C4-2B (cell line): ENCODE data around the gene CCR8.
"Not testable (repeated sequence)": the region's sequence is repeated elsewhere in the genome, so short reads cannot be mapped to it uniquely, and the experiment has no call there.

Experiments used
- ZFX ChIP-seq: fragments of 450-650 bp; IDR thresholded peaks from 2 replicates; pipeline ENCODE4 v1.6.1; 2017
- TF ChIP-seq, protein P1 (sequence below): fragments of 450-650 bp; conservative IDR thresholded peaks from 2 replicates; pipeline ENCODE4 v1.5.1; 2017; ENCODE audit warnings: mild to moderate bottlenecking

- TF ChIP-seq, protein P1, sequence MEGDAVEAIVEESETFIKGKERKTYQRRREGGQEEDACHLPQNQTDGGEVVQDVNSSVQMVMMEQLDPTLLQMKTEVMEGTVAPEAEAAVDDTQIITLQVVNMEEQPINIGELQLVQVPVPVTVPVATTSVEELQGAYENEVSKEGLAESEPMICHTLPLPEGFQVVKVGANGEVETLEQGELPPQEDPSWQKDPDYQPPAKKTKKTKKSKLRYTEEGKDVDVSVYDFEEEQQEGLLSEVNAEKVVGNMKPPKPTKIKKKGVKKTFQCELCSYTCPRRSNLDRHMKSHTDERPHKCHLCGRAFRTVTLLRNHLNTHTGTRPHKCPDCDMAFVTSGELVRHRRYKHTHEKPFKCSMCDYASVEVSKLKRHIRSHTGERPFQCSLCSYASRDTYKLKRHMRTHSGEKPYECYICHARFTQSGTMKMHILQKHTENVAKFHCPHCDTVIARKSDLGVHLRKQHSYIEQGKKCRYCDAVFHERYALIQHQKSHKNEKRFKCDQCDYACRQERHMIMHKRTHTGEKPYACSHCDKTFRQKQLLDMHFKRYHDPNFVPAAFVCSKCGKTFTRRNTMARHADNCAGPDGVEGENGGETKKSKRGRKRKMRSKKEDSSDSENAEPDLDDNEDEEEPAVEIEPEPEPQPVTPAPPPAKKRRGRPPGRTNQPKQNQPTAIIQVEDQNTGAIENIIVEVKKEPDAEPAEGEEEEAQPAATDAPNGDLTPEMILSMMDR, result not testable (repeated sequence)
- not testable (repeated sequence) for TF ChIP-seq ZFX
These were observed 7.9 kb upstream of the CCR8 start for GRCh38 chr3:39321574-39321983.
